Retina (tissue), 1 donor: ENCODE measurements around the gene MICU2.

Source experiments
- DNase-seq: peaks from one replicate; pipeline ENCODE4 v3.0.0-alpha.2; 2016

Gene MICU2

GRCh38 chr13:21544515-21544914 lies 59.5 kb downstream of the MICU2 start:
- no peak for DNase-seq

- no peak for DNase-seq
Observed at GRCh38 chr13:21542563-21542962, 61.4 kb downstream of the MICU2 start.

GRCh38 chr13:21541980-21542379 lies 62.0 kb downstream of the MICU2 start:
- DNase-seq: no peak

- DNase-seq: no peak
Observed at GRCh38 chr13:21541271-21541670, 62.7 kb downstream of the MICU2 start.

- DNase-seq: no peak
Observed at GRCh38 chr13:21539687-21540086, 64.3 kb downstream of the MICU2 start.

- no peak for DNase-seq
Observed at GRCh38 chr13:21538753-21539152, 65.2 kb downstream of the MICU2 start.

GRCh38 chr13:21538280-21538679 lies 65.7 kb downstream of the MICU2 start:
- DNase-seq: no peak

- no peak for DNase-seq
Observed at GRCh38 chr13:21537105-21537504, 66.9 kb downstream of the MICU2 start.

- no peak for DNase-seq
Observed at GRCh38 chr13:21534760-21535159, 69.2 kb downstream of the MICU2 start.

GRCh38 chr13:21531455-21531854 lies 72.5 kb downstream of the MICU2 start:
- no peak for DNase-seq

- DNase-seq: no peak
Observed at GRCh38 chr13:21530656-21531055, 73.3 kb downstream of the MICU2 start.

GRCh38 chr13:21529146-21529893 lies 74.7 kb downstream of the MICU2 start:
- no peak for DNase-seq

GRCh38 chr13:21528616-21529015 lies 75.4 kb downstream of the MICU2 start:
- no peak for DNase-seq

- DNase-seq: no peak
Observed at GRCh38 chr13:21526707-21527540, 77.0 kb downstream of the MICU2 start.

- DNase-seq: no peak
Observed at GRCh38 chr13:21522847-21523246, 81.1 kb downstream of the MICU2 start.

- DNase-seq: no peak
Observed at GRCh38 chr13:21522130-21522529, 81.8 kb downstream of the MICU2 start.

GRCh38 chr13:21518617-21519144 lies 85.3 kb downstream of the MICU2 start:
- no peak for DNase-seq

GRCh38 chr13:21517576-21517975 lies 86.4 kb downstream of the MICU2 start:
- DNase-seq: no peak

- DNase-seq: no peak
Observed at GRCh38 chr13:21516805-21517204, 87.2 kb downstream of the MICU2 start.

- DNase-seq: no peak
Observed at GRCh38 chr13:21511849-21512248, 92.1 kb downstream of the MICU2 start.

GRCh38 chr13:21504379-21504778 lies 99.6 kb downstream of the MICU2 start:
- no peak for DNase-seq

GRCh38 chr13:21501686-21502085 lies 102.3 kb downstream of the MICU2 start:
- DNase-seq: no peak

- DNase-seq: no peak
Observed at GRCh38 chr13:21486322-21486721, 117.6 kb downstream of the MICU2 start.

GRCh38 chr13:21483748-21484147 lies 120.2 kb downstream of the MICU2 start:
- no peak for DNase-seq
